HEK293 (cell line): ENCODE data around the gene SYNPR.

Source experiments
- CTCF ChIA-PET: fragments of 350-600 bp; formaldehyde crosslinking; extraction: SDS; loops from one replicate; lab custom pipeline; 2021; ENCODE audit warnings: antibody characterized with exemption; lab: Yijun Ruan, JAX
- POLR2A ChIA-PET: fragments of 300-600 bp; formaldehyde crosslinking; extraction: SDS; loops from one replicate; lab custom pipeline; 2020; ENCODE audit warnings: antibody characterized with exemption, inconsistent platforms; lab: Yijun Ruan, JAX
- H3K27ac ChIP-seq: fragments of 200-500 bp; sonication (Bioruptor generic); 2 replicates; pipeline ENCODE4 v1.5.1; 2014; ENCODE audit warnings: low read depth, low read length, control low read depth, inconsistent platforms; ENCODE audit errors: extremely low read depth
- H3K36me3 ChIP-seq, 2 experiments: fragments of 200-500 bp in 1 of 2; sonication (Bioruptor generic) in 1 of 2; 1 replicate in 1 of 2; 2 replicates in 1 of 2; pipeline ENCODE4 v1.5.1; 2014 to 2017; ENCODE audit warnings: inconsistent platforms in 2 of 2, low read length in 2 of 2; ENCODE audit not compliant: control insufficient read depth in 2 of 2, insufficient read depth in 1 of 2
- H3K4me1 ChIP-seq: fragments of 200-500 bp; sonication (Bioruptor generic); 2 replicates; pipeline ENCODE4 v1.5.1; 2014; ENCODE audit warnings: mild to moderate bottlenecking, low read length, inconsistent platforms; ENCODE audit not compliant: control insufficient read depth, insufficient read depth
- H3K4me3 ChIP-seq: 2 replicates; pipeline ENCODE4 v1.5.1; 2011; ENCODE audit warnings: low read depth, mild to moderate bottlenecking, control low read depth, low read length, moderate library complexity
- H3K9me3 ChIP-seq: fragments of 200-500 bp; sonication (Bioruptor generic); 2 replicates; pipeline ENCODE4 v1.5.1; 2014; ENCODE audit warnings: low read depth, low read length, inconsistent platforms; ENCODE audit not compliant: control insufficient read depth, insufficient read depth
- ELK4 ChIP-seq: IDR thresholded peaks from 2 replicates; pipeline ENCODE4 v1.6.1; 2011; ENCODE audit warnings: mild to moderate bottlenecking, low read depth, low read length, borderline replicate concordance
- GFI1B ChIP-seq: fragments of 450-650 bp; formaldehyde crosslinking; IDR thresholded peaks from 2 replicates; pipeline ENCODE4 v1.5.1; 2016; ENCODE audit warnings: missing biosample characterization, missing genetic modification characterization
- KLF1 ChIP-seq: fragments of 450-650 bp; formaldehyde crosslinking; IDR thresholded peaks from 2 replicates; pipeline ENCODE4 v1.5.1; 2016; ENCODE audit warnings: missing biosample characterization, missing genetic modification characterization
- SETDB1 ChIP-seq: IDR thresholded peaks from one replicate; pipeline ENCODE4 v1.6.1; 2017; ENCODE audit warnings: mild to moderate bottlenecking, low read length, moderate library complexity, mixed read lengths; ENCODE audit not compliant: insufficient read length
- TRIM28 ChIP-seq: IDR thresholded peaks from 2 replicates; pipeline ENCODE4 v1.6.1; 2011; ENCODE audit warnings: low read length, control low read depth, borderline replicate concordance
- YY1 ChIP-seq: fragments of 450-650 bp; formaldehyde crosslinking; IDR thresholded peaks from 2 replicates; pipeline ENCODE4 v1.5.1; 2018; ENCODE audit warnings: missing biosample characterization, missing genetic modification characterization
- YY2 ChIP-seq: fragments of 450-650 bp; formaldehyde crosslinking; IDR thresholded peaks from 2 replicates; pipeline ENCODE4 v1.5.1; 2016; ENCODE audit warnings: missing biosample characterization, missing genetic modification characterization
- ZBTB8A ChIP-seq: fragments of 450-650 bp; formaldehyde crosslinking; IDR thresholded peaks from 2 replicates; pipeline ENCODE4 v1.5.1; 2016; ENCODE audit warnings: missing biosample characterization, missing genetic modification characterization
- ZFHX2 ChIP-seq: fragments of 450-650 bp; formaldehyde crosslinking; conservative IDR thresholded peaks from 2 replicates; pipeline ENCODE4 v1.5.1; 2016; ENCODE audit warnings: missing biosample characterization, missing genetic modification characterization
- ZFP3 ChIP-seq: fragments of 450-650 bp; formaldehyde crosslinking; IDR thresholded peaks from 2 replicates; pipeline ENCODE4 v1.5.1; 2016; ENCODE audit warnings: low read depth, missing biosample characterization, missing genetic modification characterization
- ZFP41 ChIP-seq: fragments of 450-650 bp; formaldehyde crosslinking; IDR thresholded peaks from 2 replicates; pipeline ENCODE4 v1.5.1; 2016; ENCODE audit warnings: missing biosample characterization, missing genetic modification characterization, borderline replicate concordance
- ZNF174 ChIP-seq: fragments of 450-650 bp; formaldehyde crosslinking; IDR thresholded peaks from 2 replicates; pipeline ENCODE4 v1.5.0; 2017; ENCODE audit warnings: missing biosample characterization, mild to moderate bottlenecking, missing genetic modification characterization
- ZNF2 ChIP-seq: fragments of 450-650 bp; formaldehyde crosslinking; IDR thresholded peaks from 2 replicates; pipeline ENCODE4 v1.5.1; 2016; ENCODE audit warnings: missing biosample characterization, missing genetic modification characterization
- ZNF239 ChIP-seq: fragments of 450-650 bp; formaldehyde crosslinking; IDR thresholded peaks from 2 replicates; pipeline ENCODE4 v1.5.1; 2016; ENCODE audit warnings: missing biosample characterization, missing genetic modification characterization
- ZNF423 ChIP-seq: fragments of 450-650 bp; formaldehyde crosslinking; IDR thresholded peaks from 2 replicates; pipeline ENCODE4 v1.5.1; 2016; ENCODE audit warnings: missing biosample characterization, missing genetic modification characterization
- ZNF449 ChIP-seq: fragments of 450-650 bp; formaldehyde crosslinking; IDR thresholded peaks from 2 replicates; pipeline ENCODE4 v1.5.1; 2017; ENCODE audit warnings: missing biosample characterization, mild to moderate bottlenecking, missing genetic modification characterization, moderate library complexity
- ZNF514 ChIP-seq: fragments of 450-650 bp; formaldehyde crosslinking; IDR thresholded peaks from 2 replicates; pipeline ENCODE4 v1.5.1; 2016; ENCODE audit warnings: missing biosample characterization, missing genetic modification characterization
- ZNF549 ChIP-seq: fragments of 450-650 bp; IDR thresholded peaks from 2 replicates; pipeline ENCODE4 v1.5.1; 2018; ENCODE audit warnings: missing biosample characterization, missing genetic modification characterization, mild to moderate bottlenecking, inconsistent platforms, moderate library complexity
- ZNF585B ChIP-seq: fragments of 450-650 bp; formaldehyde crosslinking; IDR thresholded peaks from 2 replicates; pipeline ENCODE4 v1.5.1; 2016; ENCODE audit warnings: missing biosample characterization, missing genetic modification characterization
- ZNF654 ChIP-seq: fragments of 450-650 bp; formaldehyde crosslinking; IDR thresholded peaks from 2 replicates; pipeline ENCODE4 v1.5.1; 2016; ENCODE audit warnings: low read depth, missing biosample characterization, missing genetic modification characterization
- ZNF76 ChIP-seq: fragments of 450-650 bp; formaldehyde crosslinking; IDR thresholded peaks from 2 replicates; pipeline ENCODE4; 2016; ENCODE audit warnings: low read depth, missing biosample characterization, missing genetic modification characterization, borderline replicate concordance
- ZNF843 ChIP-seq: fragments of 450-650 bp; formaldehyde crosslinking; IDR thresholded peaks from 2 replicates; pipeline ENCODE4 v1.5.1; 2016; ENCODE audit warnings: missing biosample characterization, missing genetic modification characterization
- ZSCAN30 ChIP-seq: fragments of 450-650 bp; IDR thresholded peaks from 2 replicates; pipeline ENCODE4 v1.5.1; 2018; ENCODE audit warnings: missing biosample characterization, mild to moderate bottlenecking, missing genetic modification characterization, moderate library complexity
- TF ChIP-seq, protein P1 (sequence below): fragments of 450-650 bp; formaldehyde crosslinking; optimal IDR thresholded peaks from 2 replicates; pipeline ENCODE3; 2016; ENCODE audit warnings: missing biosample characterization, mild to moderate bottlenecking, missing genetic modification characterization

SYNPR gene

GRCh38 chr3:63295806-63296205, 17.7 kb downstream of the SYNPR start:
- ChIA-PET CTCF (interaction anchor here (0.7 kb wide), 1 partner anchor 8 kb away, joined by 3 read pairs; no protein-coding TSS in a partner anchor), POLR2A (no interaction called here)
- H3K9me3 ChIP-seq = no peaks in the 10 kb centered on the region
- H3K27ac ChIP-seq = no peak overlapping the region
- TF ChIP-seq ZNF514 (tag by site-specific recombination) = no peak
- TF ChIP-seq ZNF585B (tag by site-specific recombination) = no peak
- TF ChIP-seq ZNF423 = no peak
- TF ChIP-seq ZNF174 (tag by site-specific recombination) = no peak
- no peak for TF ChIP-seq YY2 (tag by site-specific recombination)
- TF ChIP-seq ZNF549 (tag by site-specific recombination) = no peak
- no peak for TF ChIP-seq TRIM28
- TF ChIP-seq ZFP41 (tag by site-specific recombination) = no peak
- no peaks in the 10 kb centered on the region for H3K4me1 ChIP-seq
- no peaks in the 10 kb centered on the region for H3K36me3 ChIP-seq
- no peak overlapping the region for H3K4me3 ChIP-seq

GRCh38 chr3:63296249-63296648, 18.1 kb downstream of the SYNPR start:
- Histone ChIP-seq H3K4me1 (no peaks in the 10 kb centered on the region), H3K4me3 (no peak overlapping the region), H3K9me3 (no peaks in the 10 kb centered on the region), H3K27ac (no peak overlapping the region), H3K36me3 (no peaks in the 10 kb centered on the region)
- ChIA-PET CTCF (no interaction called here), POLR2A (no interaction called here)
- TF ChIP-seq ZNF76 (tag by site-specific recombination) (no peak), ZNF449 (no peak)

- Histone ChIP-seq H3K9me3 (no peaks in the 10 kb centered on the region), H3K4me1 (no peaks in the 10 kb centered on the region), H3K27ac (no peak overlapping the region), H3K4me3 (no peak overlapping the region), H3K36me3 (no peaks in the 10 kb centered on the region)
- CTCF ChIA-PET = no interaction called here
- TF ChIP-seq ELK4 (no peak), ZNF239 (tag by site-specific recombination) (no peak)
- POLR2A ChIA-PET = no interaction called here
Measured at GRCh38 chr3:63303238-63303637, 25.1 kb downstream of the SYNPR start.

GRCh38 chr3:63304421-63304820, 26.3 kb downstream of the SYNPR start:
- no peak for TF ChIP-seq ZNF2 (tag by site-specific recombination)
- no peak for TF ChIP-seq ZNF654 (tag by site-specific recombination)
- TF ChIP-seq, protein P1, sequence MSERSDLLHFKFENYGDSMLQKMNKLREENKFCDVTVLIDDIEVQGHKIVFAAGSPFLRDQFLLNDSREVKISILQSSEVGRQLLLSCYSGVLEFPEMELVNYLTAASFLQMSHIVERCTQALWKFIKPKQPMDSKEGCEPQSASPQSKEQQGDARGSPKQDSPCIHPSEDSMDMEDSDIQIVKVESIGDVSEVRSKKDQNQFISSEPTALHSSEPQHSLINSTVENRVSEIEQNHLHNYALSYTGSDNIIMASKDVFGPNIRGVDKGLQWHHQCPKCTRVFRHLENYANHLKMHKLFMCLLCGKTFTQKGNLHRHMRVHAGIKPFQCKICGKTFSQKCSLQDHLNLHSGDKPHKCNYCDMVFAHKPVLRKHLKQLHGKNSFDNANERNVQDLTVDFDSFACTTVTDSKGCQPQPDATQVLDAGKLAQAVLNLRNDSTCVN = no peak
- no peak for TF ChIP-seq YY1
- no peak for TF ChIP-seq ZBTB8A (tag by site-specific recombination)
- no peak for TF ChIP-seq ZSCAN30
- no peak for TF ChIP-seq ZFP3
- no peak for TF ChIP-seq KLF1
- no peak for TF ChIP-seq ZNF843 (tag by site-specific recombination)
- TF ChIP-seq GFI1B (tag by site-specific recombination) = no peak
- no peak for TF ChIP-seq SETDB1
- TF ChIP-seq ZFHX2 (tag by site-specific recombination) = no peak
- no peak overlapping the region for H3K4me3 ChIP-seq
- POLR2A ChIA-PET = no interaction called here
- no peak overlapping the region for H3K27ac ChIP-seq
- H3K36me3 ChIP-seq = no peaks in the 10 kb centered on the region
- no peaks in the 10 kb centered on the region for H3K9me3 ChIP-seq
- CTCF ChIA-PET = no interaction called here
- no peaks in the 10 kb centered on the region for H3K4me1 ChIP-seq
